GM18858 (cell line): ENCODE measurements around the gene ZNF786.
"Not testable (repeated sequence)": the region's sequence is repeated elsewhere in the genome, so short reads cannot be mapped to it uniquely, and the experiment has no call there.

Experiments
- ATAC-seq: cut with Tn5 transposase; IDR thresholded peaks from one replicate; pipeline ENCODE4 v1.9.1; 2021; ENCODE audit not compliant: unreplicated experiment

The ZNF786 gene, protein sequence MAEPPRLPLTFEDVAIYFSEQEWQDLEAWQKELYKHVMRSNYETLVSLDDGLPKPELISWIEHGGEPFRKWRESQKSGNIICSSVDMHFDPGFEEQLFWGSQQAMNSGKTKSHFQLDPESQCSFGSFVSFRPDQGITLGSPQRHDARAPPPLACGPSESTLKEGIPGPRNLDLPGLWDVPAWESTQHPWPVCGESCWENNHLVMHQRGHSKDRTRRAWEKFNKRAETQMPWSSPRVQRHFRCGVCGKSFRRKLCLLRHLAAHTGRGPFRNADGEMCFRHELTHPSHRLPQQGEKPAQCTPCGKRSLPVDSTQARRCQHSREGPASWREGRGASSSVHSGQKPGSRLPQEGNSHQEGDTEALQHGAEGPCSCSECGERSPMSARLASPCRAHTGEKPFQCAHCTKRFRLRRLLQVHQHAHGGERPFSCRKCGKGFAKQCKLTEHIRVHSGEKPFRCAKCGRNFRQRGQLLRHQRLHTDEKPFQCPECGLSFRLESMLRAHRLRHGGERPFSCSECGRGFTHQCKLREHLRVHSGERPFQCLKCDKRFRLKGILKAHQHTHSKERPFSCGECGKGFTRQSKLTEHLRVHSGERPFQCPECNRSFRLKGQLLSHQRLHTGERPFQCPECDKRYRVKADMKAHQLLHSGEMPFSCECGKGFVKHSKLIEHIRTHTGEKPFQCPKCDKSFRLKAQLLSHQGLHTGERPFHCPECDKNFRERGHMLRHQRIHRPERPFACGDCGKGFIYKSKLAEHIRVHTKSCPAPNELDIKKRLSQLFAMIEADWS

DNA sequence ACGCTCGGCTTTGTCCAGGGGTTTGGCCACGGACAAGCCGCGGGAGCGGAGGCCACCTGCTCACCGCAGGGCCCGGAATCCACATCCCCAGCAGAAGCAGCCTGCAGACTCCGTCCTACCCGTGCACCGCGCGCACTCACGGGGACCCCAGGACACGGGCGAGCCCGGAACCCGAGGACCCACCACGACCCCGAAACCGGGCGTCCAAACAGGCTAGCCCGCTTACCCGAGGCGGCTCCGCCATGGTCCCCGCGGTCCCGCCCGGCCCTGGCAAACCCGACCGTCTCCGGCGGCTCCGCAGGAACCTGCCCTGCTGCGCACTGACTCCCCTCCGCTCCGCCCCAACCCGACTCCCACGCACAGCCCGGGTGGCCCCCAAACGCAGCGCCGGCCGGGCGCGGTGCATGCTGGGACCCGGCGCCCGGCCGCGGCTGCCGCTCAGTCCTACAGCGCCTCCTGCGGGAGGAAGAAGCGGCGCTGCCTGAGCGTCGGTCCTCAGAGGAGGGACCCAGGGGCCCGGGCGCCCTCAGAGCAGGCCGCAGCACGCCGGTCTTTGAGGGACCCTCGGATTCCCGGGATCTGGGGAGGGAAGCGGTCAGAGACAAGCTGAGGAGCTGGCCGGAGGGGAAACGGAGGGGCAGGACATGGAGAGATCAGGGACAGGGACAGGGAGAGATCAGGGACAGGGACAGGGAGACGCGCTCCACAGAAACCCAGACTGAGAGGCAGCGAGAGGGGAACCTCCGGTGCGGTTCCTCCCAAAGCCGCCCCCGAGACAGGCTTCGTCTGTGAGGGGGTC lies at the start of gene ZNF786:
ZNF786 (minus strand) TSS at position 322 of the 799 bp plus-strand sequence; CDS start at position 244, 78 bp downstream.
- peak; percentile 76 for ATAC-seq

DNA sequence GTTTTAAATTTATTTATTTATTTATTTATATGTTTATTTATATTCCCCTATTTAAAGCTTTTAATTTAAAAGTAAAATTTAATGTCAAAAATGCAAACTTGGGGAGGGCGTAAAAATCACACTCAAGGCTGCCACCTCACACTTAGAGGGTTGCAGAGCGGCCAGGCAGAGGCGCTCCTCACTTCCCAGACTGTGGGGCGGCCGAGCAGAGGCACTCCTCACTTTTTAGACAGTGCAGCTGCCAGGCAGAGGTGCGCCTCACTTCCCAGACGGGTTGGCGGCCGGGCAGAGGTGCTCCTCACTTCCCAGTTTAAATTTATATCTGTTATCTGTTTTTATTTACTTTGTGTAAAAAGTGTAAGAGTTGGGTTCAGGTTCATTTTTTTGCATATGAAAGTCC lies 45.6 kb upstream of the ZNF786 start:
- no peak for ATAC-seq

DNA sequence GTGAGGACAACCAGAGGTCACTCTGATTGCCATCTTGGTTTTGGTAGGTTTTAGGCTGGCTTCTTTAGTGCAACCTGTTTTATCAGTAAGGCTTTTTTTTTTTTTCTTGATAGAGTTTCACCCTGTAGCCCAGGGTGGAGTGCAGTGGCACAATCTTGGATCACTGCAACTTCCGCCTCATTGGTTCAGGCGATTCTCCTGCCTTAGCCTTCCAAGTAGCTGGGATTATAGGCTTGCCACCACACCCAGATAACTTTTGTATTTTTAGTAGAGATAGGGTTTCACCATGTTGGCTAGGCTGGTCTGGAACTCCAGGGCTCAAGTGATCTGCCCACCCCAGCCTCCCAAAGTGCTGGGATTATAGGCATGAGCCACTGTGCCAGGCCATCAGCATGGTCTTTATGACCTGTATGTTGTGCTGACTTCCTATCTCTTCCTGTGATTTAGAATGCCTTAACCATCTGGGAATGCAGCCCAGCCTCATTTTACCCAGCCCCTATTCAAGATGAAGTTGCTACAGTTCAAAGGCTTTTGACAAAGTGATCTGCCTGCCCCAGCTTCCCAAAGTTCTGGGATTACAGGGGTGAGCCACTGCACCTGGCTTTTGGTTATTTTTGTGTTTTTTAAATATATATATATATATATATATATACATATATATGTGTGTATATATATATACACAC lies 42.7 kb upstream of the ZNF786 start:
- ATAC-seq = no peak

DNA sequence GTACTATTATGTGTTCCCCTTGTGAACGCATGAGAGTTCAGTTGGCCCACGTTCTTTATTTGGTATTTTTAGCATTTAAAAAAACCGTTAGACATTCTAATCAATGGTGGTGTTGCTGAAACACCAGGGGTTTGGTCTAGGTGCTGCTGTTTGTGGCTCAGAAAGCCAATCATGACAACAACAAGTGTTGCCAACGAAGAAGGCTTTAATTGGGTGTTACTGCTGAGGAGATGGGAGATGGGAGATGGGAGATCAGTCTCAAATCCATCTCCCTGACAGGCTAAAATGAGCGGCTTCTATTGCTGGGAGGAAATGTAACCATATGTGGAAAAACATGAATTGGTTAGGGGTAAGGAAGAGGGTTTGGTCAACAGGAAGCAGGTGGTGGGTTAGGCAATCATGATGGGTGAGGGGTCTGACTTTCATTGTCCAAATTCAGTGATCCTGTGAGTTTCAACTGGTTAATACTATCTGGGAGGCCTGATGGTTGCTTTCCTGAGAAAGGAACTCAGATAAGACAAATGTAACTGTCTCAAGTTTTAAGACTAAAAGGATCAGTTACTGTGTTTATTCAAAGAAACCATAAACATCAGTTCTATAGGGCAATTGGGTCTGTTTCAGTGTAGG lies 40.2 kb upstream of the ZNF786 start:
- ATAC-seq = no peak

DNA sequence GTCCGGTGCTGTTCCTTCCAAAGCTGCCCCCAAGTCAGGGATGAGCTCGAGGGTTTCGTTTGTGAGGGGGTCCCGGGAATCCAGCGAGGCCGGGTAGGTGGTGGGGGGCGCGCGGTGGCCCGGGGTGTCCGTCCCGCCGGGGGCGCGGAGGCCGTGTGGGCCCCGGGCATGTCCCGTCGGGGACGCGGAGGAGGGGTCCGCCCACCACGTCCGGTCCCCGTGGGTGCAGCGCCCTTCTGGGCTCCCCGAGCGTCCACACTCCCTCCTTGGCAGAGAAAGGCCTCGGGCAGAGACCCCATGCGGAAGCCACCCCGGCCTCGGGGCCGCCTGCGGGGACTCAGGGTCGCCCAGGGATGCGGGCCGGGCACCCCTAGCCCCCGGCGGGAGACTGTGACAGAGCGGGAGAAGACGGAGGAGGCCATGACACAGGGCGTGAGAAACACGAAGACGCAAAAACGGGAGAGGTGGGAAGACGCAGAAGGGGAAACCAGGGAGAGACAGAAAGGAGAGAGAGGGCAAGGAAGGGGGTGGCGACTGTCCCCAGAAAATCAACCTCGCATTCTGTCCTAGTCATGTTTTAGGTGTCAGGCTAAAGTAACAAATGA lies 36.2 kb upstream of the ZNF786 start:
- ATAC-seq = peak; percentile 24

DNA sequence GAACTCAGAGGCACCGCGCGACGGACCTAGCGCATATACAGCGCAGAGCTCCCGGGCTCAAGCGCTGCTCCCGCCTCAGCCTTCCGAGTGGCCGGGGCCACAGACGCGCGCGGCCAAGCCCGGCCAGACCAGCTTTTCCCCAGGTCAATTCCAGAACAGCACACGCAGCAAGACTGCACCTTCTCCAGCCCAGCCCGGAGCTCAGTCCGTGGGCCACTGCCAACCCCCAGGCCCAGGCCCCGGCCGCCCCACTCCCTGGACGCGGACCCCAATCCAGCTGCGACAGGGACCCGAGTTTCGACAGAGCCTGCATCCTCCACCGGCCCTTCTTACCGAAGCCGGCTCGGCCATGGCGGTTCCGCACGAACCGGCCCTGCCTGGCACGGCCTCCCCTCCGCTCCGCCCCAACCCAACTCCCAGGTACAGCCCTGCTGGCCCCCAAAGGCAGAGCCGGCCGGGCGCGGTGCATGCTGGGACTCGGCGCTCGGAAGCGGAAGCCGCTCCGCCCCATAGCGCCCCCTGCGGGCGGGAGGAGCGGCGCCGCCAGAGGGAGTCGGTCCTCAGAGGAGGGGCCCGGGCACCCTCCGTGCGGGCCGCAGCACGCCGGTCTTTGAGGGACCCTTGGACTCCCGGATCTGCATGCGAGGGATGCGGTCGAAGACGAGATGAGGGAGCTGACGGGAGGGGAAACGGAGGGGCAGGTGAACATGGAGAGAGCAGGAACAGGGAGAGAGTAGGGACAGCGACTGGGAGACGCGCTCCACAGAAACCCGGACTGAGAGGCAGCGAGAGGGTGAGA lies 35.5 kb upstream of the ZNF786 start, which contains the start of gene ZNF425:
ZNF425 (minus strand) TSS at position 462 of the 799 bp plus-strand sequence; CDS start at position 351, 111 bp downstream.
- ATAC-seq = peak; percentile 80

DNA sequence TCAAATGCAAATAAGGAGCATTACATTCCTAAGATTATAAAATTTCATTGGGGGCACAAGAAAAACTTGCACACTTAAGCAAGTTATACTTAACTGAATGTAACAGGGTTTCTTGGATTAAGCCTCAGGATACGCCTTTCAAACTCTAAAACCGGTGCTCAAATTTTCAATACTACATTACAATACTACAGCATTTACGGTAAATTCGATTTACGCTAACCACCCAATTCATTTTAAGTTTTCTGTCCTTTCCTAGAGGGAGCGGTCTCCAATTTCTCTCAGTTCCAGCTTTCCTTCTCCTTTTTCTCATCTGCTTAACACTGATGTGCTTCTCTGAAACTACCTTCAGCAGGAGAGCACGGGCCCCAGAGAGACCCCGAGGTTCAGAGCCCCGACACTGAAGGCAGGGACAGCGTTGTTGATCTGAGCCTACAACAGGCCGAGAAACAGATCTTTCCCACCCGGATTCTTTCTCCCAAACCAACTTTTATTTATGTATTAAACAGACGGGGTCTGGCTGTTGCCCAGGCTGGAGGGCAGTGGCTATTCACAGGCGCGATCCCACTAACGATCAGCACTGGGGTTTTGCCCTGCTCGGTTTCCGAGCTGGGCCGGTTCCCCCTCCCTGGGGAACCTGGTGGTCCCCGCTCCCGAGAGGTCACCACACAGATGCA lies 34.8 kb upstream of the ZNF786 start:
- ATAC-seq = no peak

DNA sequence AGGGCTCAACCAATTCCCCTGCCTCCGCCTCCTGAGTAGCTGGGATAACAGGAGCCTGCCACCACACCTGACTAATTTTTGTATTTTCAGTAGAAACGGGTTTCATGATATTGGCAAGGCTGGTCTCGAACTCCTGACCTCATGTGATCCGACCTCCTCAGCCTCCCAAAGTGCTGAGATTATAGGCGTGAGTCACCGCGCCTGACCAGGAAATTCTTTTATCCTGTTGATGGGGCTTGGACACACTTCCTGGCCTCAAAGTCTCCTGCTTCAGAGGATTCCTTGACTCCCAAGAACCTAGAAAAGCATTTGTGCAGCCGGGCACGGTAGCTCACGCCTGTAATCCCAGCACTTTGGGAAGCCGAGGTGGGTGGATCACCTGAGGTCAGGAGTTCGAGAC lies 19.5 kb upstream of the ZNF786 start:
- ATAC-seq = no peak

DNA sequence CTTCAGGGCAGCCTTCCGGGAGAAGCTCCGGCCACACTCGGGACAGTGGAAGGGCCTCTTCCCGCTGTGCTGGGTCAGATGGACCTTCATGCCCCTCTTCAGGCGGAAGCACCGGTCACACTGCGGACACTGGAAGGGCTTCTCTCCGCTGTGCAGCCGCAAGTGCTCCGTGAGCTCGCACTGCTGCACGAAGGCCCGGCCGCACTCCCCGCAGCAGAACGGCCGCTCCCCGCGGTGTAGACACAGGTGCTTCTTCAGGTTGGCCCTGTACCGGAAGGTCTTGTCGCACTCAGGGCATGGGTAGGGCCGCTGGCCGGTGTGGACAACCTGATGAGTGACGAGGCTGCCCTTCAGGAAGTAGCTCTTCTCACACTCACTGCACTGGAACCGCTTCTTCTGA lies 14.2 kb upstream of the ZNF786 start:
- ATAC-seq = no peak

DNA sequence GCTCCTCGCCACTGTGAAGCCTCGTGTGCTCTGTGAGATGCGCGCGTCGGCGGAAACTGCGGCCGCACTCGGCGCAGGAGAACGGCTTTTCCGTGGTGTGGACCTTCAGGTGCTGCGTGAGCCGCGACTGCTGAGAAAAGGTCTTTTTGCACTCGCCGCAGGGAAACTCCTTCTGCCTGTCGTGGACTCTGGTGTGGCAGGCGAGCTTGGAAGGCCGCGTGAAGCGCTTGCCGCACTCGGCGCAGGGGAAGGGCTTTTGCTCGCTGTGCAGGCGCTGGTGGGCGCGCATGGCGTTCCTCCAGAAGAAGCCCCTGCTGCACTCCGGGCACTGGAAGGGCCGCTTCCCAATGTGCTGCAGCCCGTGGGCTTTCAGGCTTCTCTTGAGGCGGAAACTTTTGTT lies 13.7 kb upstream of the ZNF786 start:
- ATAC-seq = no peak

DNA sequence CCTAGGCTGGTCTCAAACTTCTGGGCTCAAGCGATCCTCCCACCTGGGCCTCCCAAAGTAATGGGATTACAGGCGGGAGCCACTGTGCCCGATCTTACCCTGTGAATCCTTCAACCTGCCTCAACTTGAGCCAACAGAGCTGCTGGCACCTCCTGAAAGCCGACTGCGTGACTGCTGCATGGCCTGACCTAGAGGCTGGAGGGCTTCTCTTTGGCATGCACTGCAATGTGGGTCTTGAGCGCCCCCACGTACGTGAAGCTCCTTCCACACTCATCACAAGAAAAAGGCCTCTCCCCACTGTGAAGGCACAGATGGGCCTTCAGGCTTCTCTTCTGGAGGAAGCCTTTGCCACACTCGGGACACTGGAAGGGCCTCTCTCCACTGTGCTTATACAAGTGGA lies 12.9 kb upstream of the ZNF786 start:
- no peak for ATAC-seq

DNA sequence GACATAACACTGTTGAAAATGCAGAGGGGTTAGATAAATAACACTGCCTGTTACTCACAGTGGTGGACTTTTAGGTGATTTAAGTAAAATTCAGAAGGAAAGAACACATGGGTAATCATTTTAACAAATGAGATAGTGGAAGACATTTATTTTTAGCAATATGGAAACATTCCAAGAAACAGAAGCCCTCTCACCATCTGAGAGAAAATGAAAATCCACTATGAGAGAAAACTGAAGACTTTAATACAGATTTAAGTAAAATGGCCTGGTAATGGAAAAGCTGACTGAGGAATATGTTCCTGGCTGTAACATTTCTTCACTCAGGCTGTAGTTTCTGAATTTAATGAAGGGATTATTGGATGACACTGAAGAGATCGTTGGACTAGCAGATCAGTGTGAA lies 12.1 kb upstream of the ZNF786 start:
- no peak for ATAC-seq

DNA sequence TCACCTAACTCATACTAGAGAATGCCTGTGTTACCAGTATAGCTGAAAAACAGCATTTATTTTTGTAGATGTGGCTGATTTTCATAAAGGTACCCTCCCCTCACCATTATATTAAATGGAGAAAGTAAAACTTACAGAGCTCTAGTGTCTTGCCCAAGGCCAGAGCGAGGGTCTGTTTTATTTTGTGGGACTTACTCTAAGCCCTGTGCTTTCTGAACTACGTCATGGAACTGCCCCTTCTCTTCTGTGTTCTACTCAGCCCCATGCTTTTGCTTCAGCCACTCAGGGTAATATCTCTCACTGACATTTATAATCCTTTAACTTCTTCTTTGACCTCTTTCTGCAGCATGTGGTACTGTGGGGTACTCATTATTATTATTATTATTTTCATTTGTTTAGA lies 10.3 kb upstream of the ZNF786 start:
- ATAC-seq = no peak

DNA sequence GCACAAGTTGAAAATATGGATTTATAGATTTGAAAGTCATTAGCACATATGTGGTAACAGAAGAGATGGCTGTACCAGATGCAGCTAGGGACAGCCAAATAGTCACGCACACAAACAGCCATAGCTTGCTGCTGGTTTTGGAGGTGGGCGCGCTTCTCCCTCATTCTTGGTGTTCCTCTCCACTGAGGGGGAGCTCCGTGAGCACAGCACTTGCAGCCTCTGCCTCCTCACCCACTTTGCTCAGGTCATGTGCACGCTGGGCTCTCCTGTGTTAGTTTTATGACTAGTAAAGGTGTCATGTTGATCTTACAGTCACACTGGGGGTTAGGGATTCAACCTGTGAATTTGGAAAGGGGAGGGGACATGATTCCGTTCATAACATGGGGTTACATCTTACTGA lies 8.5 kb upstream of the ZNF786 start:
- no peak for ATAC-seq

DNA sequence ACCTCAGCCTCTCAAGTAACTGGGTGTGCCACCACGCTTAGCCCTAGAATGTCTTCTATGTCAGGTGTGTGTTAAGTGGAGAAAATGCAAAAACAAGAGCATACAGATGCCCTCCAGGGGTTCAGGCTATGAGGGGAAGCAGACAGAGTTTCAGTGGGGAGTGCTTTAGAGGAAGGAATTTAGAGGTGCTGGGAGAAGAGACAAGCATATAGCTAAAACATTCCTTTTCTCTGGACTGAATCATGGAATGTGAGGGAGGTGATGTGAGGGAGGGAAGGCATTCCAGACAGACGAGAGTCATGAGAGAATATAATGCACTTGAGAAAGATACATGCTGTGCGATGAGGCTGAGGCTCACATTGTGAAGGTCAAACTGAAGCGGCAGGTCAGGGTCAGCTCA lies 6.6 kb upstream of the ZNF786 start:
- no peak for ATAC-seq

DNA sequence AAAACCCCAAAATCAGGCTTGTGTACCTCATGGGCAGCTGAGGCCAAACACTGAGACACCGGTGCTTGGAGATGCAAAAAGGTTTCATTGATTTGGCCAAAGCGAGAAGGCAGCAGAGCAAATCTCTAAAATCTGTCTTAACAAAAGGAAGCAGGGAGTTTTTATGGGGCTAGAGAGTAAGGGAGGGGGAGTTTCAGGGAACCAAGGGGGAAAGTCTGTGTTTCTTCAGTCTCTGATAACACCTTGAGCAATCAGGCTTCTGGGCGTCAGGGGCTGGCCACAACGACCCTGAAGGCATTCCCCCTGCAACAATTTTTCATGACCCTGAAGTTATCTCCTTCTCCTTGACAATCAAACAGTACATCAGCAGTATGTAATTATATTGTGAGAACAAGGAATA lies 2.7 kb upstream of the ZNF786 start:
- no peak for ATAC-seq

DNA sequence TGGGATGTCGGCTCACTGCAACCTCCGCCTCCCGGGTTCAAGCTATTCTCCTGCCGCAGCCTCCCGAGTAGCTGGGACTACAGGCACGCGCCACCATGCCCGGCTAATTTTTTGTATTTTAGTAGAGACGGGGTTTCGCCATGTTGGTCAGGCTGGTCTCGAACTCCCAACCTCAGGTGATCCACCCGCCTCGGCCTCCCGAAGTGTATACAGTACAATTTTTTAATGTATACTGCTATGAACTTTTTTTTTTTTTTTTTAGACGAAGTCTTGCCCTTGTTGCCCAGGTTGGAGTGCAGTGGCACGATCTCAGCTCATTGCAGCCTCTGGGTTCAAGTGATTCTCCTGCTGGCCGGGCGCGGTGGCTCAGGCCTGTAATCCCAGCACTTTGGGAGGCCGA lies 1.7 kb upstream of the ZNF786 start:
- ATAC-seq = not testable (repeated sequence)

DNA sequence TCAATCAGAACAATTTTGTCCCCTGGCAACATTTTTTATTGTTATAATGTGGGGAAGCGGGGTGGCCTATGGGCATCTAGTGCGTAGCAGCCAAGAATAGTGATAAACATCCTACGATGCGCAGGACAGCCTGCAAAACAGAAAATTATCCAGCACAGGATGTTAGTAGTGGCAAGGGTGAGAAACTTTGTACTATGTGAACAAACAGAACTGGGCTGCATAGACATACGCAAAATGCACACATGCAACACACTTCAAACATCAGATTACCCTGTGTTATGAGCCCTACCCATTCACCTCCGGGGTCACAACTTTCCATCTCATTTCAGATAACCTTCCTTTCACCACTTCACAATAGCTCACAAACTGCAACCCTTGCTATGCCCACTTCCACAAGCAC lies 3.1 kb downstream of the ZNF786 start:
- ATAC-seq = no peak

DNA sequence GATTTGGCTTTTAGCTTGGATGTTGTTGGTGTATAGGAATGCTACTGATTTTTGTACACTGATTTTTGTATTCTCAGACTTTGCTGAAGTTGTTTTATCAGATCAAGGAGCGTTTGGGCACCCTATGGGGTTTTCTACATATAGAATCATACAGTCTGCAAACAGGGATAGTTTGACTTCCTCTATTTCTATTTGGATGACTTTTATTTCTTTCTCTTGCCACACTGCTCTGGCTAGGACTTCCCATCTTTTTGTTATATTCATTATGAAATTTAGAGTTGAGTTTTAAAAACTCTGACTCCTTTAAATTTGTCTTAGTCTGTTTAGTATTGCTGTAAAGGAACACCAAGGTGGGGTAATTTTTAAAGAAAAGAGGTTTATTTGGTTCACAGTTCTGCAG lies 4.7 kb downstream of the ZNF786 start:
- ATAC-seq = no peak
